D721Med (cell line): ENCODE measurements around the gene NOX4.

Experiments
- DNase-seq: peaks from one replicate; pipeline ENCODE4 v3.0.0; 2011; ENCODE audit warnings: low spot score; ENCODE audit not compliant: insufficient read length
- FAIRE-seq: peaks from 2 replicates; lab custom pipeline; 2011; peaks lifted over from hg19 to GRCh38; lab: Jason Lieb, UNC
- CTCF ChIP-seq: IDR thresholded peaks from 2 replicates; pipeline ENCODE4 v1.5.1; 2012; ENCODE audit warnings: mild to moderate bottlenecking, control low read depth; ENCODE audit not compliant: insufficient read depth; ENCODE audit errors: missing control alignments

The NOX4 gene

GRCh38 chr11:89279176-89279575, 212.0 kb downstream of the NOX4 start:
- DNase-seq (no peak), FAIRE-seq (no peak)
- TF ChIP-seq CTCF: no peak

GRCh38 chr11:89275966-89276365, 215.2 kb downstream of the NOX4 start:
- no peak for FAIRE-seq
- TF ChIP-seq CTCF: no peak
- no peak for DNase-seq
